HepG2 (cell line): ENCODE measurements around the gene ARFGAP3. TPM values are rescaled to one million over a fixed set of nuclear protein-coding genes. Genes with fewer than 3 reads are reported as not detected.

ENCODE experiments used
- CCAR2 ChIP-seq: fragments of 200-400 bp; formaldehyde crosslinking; optimal IDR thresholded peaks from 2 replicates; pipeline ENCODE3; 2018; ENCODE audit warnings: low read depth, mild to moderate bottlenecking, low read length, moderate library complexity
- CHD2 ChIP-seq: IDR thresholded peaks from 2 replicates; pipeline ENCODE4 v1.6.1; 2011; ENCODE audit warnings: low read depth, low read length, improper control_type of control experiment
- GABPB1 ChIP-seq: IDR thresholded peaks from 2 replicates; pipeline ENCODE4 v1.6.1; 2016; ENCODE audit warnings: mild to moderate bottlenecking, missing genetic modification reagents, moderate library complexity, missing compliant biosample characterization
- GFI1 ChIP-seq: sonication (generic); formaldehyde crosslinking; IDR thresholded peaks from 2 replicates; pipeline ENCODE4 v1.5.0; 2020; ENCODE audit warnings: missing genetic modification reagents, mild to moderate bottlenecking, borderline replicate concordance
- HNF4A ChIP-seq: sonication (generic); formaldehyde crosslinking; IDR thresholded peaks from 2 replicates; pipeline ENCODE4 v1.4.0; 2020; ENCODE audit warnings: missing genetic modification reagents
- KMT2B ChIP-seq: IDR thresholded peaks from 2 replicates; pipeline ENCODE4 v1.6.1; 2016; ENCODE audit warnings: missing genetic modification reagents, missing compliant biosample characterization
- MED1 ChIP-seq: sonication (generic); formaldehyde crosslinking; IDR thresholded peaks from 2 replicates; pipeline ENCODE4 v1.4.0; 2020; ENCODE audit warnings: missing genetic modification reagents
- MED13 ChIP-seq: sonication (generic); formaldehyde crosslinking; IDR thresholded peaks from 2 replicates; pipeline ENCODE4 v1.5.0; 2020; ENCODE audit warnings: missing genetic modification reagents
- NCOA5 ChIP-seq: sonication (generic); formaldehyde crosslinking; IDR thresholded peaks from 2 replicates; pipeline ENCODE4 v1.4.0; 2020; ENCODE audit warnings: missing genetic modification reagents
- RARA ChIP-seq: IDR thresholded peaks from 2 replicates; pipeline ENCODE4 v1.6.1; 2016; ENCODE audit warnings: missing genetic modification reagents, missing compliant biosample characterization
- SRF ChIP-seq: IDR thresholded peaks from 2 replicates; pipeline ENCODE4 v1.6.1; 2011; ENCODE audit warnings: mild to moderate bottlenecking, low read depth, low read length, moderate library complexity
- U2AF1 ChIP-seq: fragments of 200-400 bp; formaldehyde crosslinking; optimal IDR thresholded peaks from 2 replicates; pipeline ENCODE3; 2017; ENCODE audit warnings: mild to moderate bottlenecking, low read depth, low read length
- ZBTB8A ChIP-seq: sonication (generic); formaldehyde crosslinking; IDR thresholded peaks from 2 replicates; pipeline ENCODE4 v1.4.0; 2020; ENCODE audit warnings: mild to moderate bottlenecking, low read depth, missing genetic modification reagents, borderline replicate concordance
- ZNF382 ChIP-seq: sonication (generic); formaldehyde crosslinking; IDR thresholded peaks from 2 replicates; pipeline ENCODE4 v1.5.0; 2020; ENCODE audit warnings: missing genetic modification reagents, mild to moderate bottlenecking, borderline replicate concordance
- ZNF709 ChIP-seq: sonication (generic); formaldehyde crosslinking; IDR thresholded peaks from 2 replicates; pipeline ENCODE4 v1.5.0; 2020; ENCODE audit warnings: mild to moderate bottlenecking, missing genetic modification reagents
- ZNF761 ChIP-seq: sonication (generic); formaldehyde crosslinking; conservative IDR thresholded peaks from 2 replicates; pipeline ENCODE4 v1.4.0; 2020; ENCODE audit warnings: mild to moderate bottlenecking, missing genetic modification reagents
- polyA plus RNA-seq, 8 experiments: library from polyadenylated mRNA; depleted of rRNA in 3 of 8; stranded (reverse) in 7 of 8; unstranded in 1 of 8; fragments of >200 nt; fragmentation: Illumina TruSeq in 4 of 8; extraction: Trizol in 4 of 8; gene quantifications; 2 replicates each; pipeline versions ENCODE4 v1.2.1 to v1.2.3, GENCODE V29; 2011 to 2016; ENCODE audit warnings: low read depth in 4 of 8, missing spikeins in 1 of 8, mixed read lengths in 1 of 8; ENCODE audit not compliant: insufficient read depth in 1 of 8
- total RNA-seq, 5 experiments: library from RNA; depleted of rRNA; stranded (reverse); fragments of >200 nt; fragmentation: Illumina TruSeq; extraction: Trizol; gene quantifications; 2 replicates each; pipeline ENCODE4 v1.2.3, GENCODE V29; 2016; ENCODE audit warnings: low read depth in 1 of 5
- TF ChIP-seq, protein P1 (sequence below): IDR thresholded peaks from 2 replicates; pipeline ENCODE4 v1.6.1; 2018; ENCODE audit warnings: missing genetic modification reagents, mild to moderate bottlenecking, missing compliant biosample characterization
- TF ChIP-seq, protein P2 (sequence below): sonication (generic); formaldehyde crosslinking; IDR thresholded peaks from 2 replicates; pipeline ENCODE4 v1.5.1; 2020; ENCODE audit warnings: mild to moderate bottlenecking, missing genetic modification reagents
- TF ChIP-seq, protein P3 (sequence below): sonication (generic); formaldehyde crosslinking; IDR thresholded peaks from 2 replicates; pipeline ENCODE4 v1.4.0; 2020; ENCODE audit warnings: mild to moderate bottlenecking, missing genetic modification reagents
- TF ChIP-seq, protein P4 (sequence below): sonication (generic); formaldehyde crosslinking; IDR thresholded peaks from 2 replicates; pipeline ENCODE4 v1.9.0; 2022; ENCODE audit warnings: missing genetic modification reagents, mild to moderate bottlenecking, borderline replicate concordance
- TF ChIP-seq, protein P5 (sequence below): sonication (generic); formaldehyde crosslinking; IDR thresholded peaks from 2 replicates; pipeline ENCODE4 v1.8.0; 2022; ENCODE audit warnings: missing genetic modification reagents, mild to moderate bottlenecking, borderline replicate concordance

Gene ARFGAP3
- total and polyA plus RNA-seq, 2 of the 13 experiments (the other 11 are each of a cell fraction or from before 2014, with no cell fraction given): 41.7 to 61.6 TPM

DNA sequence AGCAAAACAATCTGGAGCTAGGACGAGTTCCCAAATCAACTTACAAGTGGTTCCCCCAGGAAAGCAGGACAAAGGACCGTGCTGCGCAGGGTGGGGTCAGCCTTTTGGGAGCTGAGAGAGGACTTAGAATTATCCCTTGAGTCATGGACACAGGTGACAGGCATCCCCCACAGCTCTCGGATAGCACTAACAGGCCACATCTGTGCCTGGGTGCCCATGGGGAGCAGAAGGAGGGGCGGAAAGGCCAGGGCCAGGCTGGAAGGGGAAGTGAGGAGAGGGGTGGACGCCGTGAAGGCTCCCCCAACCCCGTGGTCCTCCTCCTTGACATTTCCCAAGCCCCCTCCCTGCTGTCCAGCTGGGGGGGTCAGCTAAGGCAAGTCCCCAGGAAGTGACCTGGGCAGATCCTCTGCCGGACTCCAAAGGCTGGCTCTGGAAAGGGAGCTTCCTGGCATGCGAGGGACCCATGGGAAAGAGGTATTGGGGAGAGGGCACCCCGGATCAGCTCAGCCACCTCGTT, 104.8 kb downstream of the ARFGAP3 start (continued):
- no peak for TF ChIP-seq RARA (CRISPR knock-in tag)
- TF ChIP-seq NCOA5 (CRISPR knock-in tag): no peak
- TF ChIP-seq, protein P1, sequence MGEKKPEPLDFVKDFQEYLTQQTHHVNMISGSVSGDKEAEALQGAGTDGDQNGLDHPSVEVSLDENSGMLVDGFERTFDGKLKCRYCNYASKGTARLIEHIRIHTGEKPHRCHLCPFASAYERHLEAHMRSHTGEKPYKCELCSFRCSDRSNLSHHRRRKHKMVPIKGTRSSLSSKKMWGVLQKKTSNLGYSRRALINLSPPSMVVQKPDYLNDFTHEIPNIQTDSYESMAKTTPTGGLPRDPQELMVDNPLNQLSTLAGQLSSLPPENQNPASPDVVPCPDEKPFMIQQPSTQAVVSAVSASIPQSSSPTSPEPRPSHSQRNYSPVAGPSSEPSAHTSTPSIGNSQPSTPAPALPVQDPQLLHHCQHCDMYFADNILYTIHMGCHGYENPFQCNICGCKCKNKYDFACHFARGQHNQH (CRISPR knock-in tag): no peak
- TF ChIP-seq U2AF1: no peak
- no peak for TF ChIP-seq CHD2
- TF ChIP-seq, protein P2, sequence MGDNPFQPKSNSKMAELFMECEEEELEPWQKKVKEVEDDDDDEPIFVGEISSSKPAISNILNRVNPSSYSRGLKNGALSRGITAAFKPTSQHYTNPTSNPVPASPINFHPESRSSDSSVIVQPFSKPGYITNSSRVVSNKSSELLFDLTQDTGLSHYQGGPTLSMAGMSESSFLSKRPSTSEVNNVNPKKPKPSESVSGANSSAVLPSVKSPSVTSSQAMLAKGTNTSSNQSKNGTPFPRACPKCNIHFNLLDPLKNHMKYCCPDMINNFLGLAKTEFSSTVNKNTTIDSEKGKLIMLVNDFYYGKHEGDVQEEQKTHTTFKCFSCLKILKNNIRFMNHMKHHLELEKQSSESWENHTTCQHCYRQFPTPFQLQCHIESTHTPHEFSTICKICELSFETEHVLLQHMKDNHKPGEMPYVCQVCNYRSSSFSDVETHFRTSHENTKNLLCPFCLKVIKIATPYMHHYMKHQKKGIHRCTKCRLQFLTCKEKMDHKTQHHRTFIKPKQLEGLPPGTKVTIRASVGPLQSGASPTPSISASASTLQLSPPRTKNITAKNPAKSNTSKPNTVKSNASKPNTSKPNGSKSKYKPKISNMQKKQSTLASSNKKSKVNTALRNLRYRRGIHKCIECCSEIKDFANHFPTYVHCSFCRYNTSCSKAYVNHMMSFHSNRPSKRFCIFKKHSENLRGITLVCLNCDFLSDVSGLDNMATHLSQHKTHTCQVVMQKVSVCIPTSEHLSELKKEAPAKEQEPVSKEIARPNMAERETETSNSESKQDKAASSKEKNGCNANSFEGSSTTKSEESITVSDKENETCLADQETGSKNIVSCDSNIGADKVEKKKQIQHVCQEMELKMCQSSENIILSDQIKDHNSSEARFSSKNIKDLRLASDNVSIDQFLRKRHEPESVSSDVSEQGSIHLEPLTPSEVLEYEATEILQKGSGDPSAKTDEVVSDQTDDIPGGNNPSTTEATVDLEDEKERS: no peak
- TF ChIP-seq CCAR2: no peak
- peak; percentile 7; the same call in 1 of the 2 replicates for TF ChIP-seq GABPB1
- no peak for TF ChIP-seq KMT2B (CRISPR knock-in tag)
- no peak for TF ChIP-seq ZNF709
- no peak for TF ChIP-seq MED13 (CRISPR knock-in tag)
- TF ChIP-seq, protein P3, sequence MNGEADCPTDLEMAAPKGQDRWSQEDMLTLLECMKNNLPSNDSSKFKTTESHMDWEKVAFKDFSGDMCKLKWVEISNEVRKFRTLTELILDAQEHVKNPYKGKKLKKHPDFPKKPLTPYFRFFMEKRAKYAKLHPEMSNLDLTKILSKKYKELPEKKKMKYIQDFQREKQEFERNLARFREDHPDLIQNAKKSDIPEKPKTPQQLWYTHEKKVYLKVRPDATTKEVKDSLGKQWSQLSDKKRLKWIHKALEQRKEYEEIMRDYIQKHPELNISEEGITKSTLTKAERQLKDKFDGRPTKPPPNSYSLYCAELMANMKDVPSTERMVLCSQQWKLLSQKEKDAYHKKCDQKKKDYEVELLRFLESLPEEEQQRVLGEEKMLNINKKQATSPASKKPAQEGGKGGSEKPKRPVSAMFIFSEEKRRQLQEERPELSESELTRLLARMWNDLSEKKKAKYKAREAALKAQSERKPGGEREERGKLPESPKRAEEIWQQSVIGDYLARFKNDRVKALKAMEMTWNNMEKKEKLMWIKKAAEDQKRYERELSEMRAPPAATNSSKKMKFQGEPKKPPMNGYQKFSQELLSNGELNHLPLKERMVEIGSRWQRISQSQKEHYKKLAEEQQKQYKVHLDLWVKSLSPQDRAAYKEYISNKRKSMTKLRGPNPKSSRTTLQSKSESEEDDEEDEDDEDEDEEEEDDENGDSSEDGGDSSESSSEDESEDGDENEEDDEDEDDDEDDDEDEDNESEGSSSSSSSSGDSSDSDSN: no peak
- no peak for TF ChIP-seq SRF
- TF ChIP-seq ZNF382 (CRISPR knock-in tag): no peak
- no peak for TF ChIP-seq MED1 (CRISPR knock-in tag)
- TF ChIP-seq, protein P4, sequence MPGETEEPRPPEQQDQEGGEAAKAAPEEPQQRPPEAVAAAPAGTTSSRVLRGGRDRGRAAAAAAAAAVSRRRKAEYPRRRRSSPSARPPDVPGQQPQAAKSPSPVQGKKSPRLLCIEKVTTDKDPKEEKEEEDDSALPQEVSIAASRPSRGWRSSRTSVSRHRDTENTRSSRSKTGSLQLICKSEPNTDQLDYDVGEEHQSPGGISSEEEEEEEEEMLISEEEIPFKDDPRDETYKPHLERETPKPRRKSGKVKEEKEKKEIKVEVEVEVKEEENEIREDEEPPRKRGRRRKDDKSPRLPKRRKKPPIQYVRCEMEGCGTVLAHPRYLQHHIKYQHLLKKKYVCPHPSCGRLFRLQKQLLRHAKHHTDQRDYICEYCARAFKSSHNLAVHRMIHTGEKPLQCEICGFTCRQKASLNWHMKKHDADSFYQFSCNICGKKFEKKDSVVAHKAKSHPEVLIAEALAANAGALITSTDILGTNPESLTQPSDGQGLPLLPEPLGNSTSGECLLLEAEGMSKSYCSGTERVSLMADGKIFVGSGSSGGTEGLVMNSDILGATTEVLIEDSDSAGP (CRISPR knock-in tag): peak; percentile 73; the same call in 1 of the 2 replicates
- no peak for TF ChIP-seq GFI1 (CRISPR knock-in tag)
- no peak for TF ChIP-seq HNF4A (CRISPR knock-in tag)
- no peak for TF ChIP-seq ZNF761 (CRISPR knock-in tag)
- TF ChIP-seq, protein P5, sequence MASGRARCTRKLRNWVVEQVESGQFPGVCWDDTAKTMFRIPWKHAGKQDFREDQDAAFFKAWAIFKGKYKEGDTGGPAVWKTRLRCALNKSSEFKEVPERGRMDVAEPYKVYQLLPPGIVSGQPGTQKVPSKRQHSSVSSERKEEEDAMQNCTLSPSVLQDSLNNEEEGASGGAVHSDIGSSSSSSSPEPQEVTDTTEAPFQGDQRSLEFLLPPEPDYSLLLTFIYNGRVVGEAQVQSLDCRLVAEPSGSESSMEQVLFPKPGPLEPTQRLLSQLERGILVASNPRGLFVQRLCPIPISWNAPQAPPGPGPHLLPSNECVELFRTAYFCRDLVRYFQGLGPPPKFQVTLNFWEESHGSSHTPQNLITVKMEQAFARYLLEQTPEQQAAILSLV (CRISPR knock-in tag): no peak
- TF ChIP-seq ZBTB8A: no peak
